GM19043 (cell line): ENCODE data around the gene MICU2.
A peak's percentile ranks its signal among the peaks of the same experiment; 100 is the strongest.

Source experiments
- ATAC-seq: cut with Tn5 transposase; IDR thresholded peaks from one replicate; pipeline ENCODE4 v1.9.1; 2021; ENCODE audit warnings: low read depth; ENCODE audit not compliant: unreplicated experiment

The MICU2 gene, protein sequence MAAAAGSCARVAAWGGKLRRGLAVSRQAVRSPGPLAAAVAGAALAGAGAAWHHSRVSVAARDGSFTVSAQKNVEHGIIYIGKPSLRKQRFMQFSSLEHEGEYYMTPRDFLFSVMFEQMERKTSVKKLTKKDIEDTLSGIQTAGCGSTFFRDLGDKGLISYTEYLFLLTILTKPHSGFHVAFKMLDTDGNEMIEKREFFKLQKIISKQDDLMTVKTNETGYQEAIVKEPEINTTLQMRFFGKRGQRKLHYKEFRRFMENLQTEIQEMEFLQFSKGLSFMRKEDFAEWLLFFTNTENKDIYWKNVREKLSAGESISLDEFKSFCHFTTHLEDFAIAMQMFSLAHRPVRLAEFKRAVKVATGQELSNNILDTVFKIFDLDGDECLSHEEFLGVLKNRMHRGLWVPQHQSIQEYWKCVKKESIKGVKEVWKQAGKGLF

DNA sequence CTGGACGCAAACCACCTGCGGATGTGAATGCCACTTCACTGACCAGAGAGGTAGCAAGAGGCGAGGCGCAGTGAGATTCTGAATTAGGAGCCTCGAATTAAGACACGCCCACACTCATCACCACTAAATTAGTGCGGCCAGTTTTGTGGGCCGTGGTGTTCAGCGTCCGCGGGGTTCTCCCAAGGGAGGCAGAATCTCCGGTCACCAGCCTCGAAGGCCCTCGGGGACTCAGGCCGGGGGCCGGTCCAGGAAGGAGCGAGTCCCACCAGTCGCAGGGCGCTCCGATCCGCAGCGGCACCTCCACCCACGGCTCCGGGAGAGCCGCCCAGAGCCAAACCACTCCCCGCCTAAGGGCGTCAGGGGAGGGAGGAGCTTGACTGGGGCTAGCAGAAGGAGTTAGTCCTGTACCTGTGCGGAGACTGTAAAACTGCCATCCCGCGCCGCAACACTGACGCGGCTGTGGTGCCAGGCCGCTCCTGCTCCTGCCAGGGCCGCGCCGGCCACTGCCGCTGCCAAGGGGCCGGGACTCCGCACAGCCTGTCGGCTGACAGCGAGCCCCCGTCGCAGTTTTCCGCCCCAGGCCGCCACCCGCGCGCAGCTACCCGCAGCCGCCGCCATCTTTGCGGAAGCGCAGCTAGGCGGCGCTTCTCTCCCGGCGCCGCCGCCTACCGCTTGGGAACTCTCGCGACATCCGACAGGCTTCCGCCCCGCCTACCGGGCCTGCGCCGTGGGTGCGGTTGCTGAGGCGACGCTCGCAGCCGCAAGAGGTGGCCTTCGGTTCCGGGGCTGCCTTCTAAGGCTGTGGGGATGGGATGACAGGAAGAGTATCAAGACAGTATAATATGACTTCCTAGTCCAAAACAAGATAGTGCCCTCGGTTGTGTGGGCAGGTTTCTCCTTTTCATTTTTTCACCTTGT is at the start of gene MICU2:
MICU2 (minus strand) TSS at position 640 of the 918 bp plus-strand sequence; CDS start at position 618, 22 bp downstream.
- peak; percentile 91 for ATAC-seq

- ATAC-seq: no peak
Observed at GRCh38 chr13:21641629-21642028, 37.7 kb upstream of the MICU2 start.

DNA sequence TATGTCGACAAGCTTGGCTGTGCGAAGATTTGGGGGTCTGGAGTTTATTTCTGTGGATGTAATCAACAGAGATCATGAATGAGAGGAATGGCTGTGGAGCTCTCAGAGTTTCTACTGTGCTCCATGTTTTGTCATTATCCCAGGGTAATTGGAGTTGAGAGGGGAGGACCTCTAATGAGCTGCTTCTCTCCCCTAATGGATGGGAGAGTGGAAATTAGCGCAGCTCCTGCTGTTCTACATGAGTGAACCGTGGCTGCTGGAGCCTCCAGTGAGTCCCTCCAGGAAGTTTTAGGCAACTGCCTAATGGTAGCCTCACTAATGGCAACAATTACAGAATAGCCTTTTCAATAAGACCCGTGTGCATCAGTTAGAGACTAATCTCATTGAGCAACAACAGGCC is 35.6 kb upstream of the MICU2 start:
- ATAC-seq: no peak

DNA sequence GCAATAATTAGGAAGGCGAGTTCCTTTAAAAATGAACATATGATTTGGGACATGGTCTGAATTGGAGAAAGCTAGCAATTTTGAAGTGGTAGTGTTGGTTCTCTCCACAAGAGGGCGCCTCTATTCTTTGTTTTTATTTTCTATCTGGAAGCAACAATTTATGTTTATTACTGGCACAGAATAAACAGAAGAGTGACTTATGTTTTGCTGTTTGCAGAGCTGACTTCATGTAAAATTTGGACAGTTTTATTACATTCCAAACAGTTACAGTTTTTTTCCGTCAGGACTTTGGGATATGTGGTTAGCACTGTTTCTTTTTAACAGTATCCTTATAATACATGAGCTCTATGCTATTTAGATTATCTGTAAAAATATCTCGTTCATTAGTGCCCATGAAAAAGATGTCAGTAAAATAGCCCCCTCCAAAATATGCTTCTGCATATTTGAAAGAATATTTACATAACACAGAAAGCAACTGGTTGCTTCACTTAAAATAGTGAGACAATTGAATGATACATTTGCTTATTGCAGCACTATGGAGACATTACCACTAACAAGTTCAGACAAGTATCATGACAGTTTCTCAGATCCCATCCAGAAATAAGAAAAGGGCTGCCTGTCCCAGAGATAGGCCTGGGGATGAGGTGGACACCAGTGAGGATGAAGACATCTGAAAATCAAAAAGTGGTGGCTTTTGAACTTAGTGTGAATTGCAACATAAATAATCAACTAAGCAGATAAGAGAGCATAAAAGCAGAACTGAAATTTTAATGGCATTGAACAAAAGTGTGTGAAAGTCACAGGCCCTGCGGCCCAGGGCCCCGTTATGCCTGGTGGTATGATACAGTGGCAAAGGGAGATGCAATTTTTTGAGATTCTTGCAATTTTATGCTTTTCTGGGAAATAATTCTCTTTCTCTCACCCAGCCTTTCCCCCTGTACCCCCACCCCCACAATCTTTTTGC is 34.6 kb upstream of the MICU2 start:
- ATAC-seq: no peak

DNA sequence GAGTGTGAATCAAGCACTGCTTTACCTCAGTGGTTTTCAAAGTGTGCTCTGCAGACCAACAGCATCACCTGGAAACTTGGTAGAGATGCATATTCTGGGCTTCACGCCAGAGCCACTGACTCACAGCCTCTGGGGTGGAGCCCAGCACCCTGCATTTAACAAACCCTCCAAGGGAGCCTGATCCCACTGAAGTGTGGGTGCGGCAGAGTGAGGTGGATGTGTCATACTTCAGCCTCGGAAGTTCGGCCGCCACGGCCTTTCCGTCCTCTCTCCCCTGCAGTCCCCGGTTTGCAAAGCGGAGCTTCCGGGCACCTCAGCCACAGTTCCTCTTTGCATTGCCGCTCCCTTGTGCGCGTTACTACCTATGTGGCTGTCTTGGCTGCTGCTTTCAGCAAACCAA is 33.3 kb upstream of the MICU2 start:
- ATAC-seq: no peak

DNA sequence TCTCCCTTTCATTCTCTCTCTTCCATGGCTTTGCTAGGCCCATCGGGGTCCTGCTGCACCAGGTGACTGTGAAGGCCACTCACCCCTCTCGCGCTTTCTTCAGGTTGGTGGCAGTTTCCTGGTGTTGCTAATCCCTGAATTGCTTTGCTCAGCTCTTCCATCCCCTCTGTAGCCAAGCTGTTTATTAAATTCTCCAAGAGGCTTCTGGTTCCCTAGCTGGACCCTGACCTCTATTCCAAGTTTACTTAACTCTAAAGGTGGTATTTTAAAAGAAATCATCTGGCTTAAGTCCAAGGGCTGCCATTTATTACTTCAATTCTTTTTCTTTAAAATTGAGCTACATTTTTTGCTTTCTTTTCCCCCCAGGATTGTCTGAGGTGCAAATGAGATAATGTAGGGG is 32.7 kb upstream of the MICU2 start:
- no peak for ATAC-seq

GRCh38 chr13:21632196-21632595 is 28.2 kb upstream of the MICU2 start:
- ATAC-seq: no peak

GRCh38 chr13:21625366-21625765 is 21.4 kb upstream of the MICU2 start:
- ATAC-seq: no peak

DNA sequence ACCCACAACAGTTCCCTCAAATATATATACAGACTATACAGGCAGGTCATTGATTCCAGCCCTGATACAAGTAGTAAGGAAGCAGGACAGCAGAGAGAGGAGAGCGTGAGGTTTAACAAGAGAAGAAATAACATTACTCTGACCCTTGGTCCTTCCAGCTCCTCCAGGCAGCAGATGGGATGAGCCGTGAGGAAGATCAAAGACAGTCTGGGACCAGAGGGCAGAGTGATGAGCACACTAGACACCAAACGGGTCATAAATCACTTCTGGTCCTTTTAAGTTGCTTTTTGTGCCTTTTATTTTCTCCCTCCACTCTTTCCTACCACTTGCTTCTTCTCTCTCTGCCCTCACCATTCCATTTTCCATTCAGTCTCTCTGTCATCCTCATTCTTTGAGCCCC is 16.9 kb upstream of the MICU2 start:
- no peak for ATAC-seq

GRCh38 chr13:21619633-21620220 is 15.8 kb upstream of the MICU2 start:
- ATAC-seq: no peak

GRCh38 chr13:21616880-21617279 is 12.9 kb upstream of the MICU2 start:
- ATAC-seq: no peak

- no peak for ATAC-seq
Observed at GRCh38 chr13:21616205-21616866, 12.4 kb upstream of the MICU2 start.

DNA sequence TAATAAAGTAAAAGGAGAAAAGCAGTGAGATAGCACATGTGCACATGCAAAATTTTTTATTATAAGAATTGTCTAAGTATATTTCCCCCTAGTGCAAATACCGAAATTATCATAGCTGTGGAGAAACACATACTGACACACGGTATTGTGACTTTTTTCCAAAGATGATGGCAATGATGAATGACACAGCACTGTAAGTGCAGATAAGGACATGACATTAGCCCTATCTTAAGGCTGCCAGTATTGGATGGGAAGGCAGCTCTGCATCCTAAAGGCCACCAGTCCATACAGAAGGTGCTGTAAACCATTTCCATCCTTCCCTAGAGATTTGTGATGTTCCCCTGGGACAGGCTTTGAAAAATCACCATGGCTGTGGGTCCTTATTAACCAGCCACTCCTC is 11.5 kb upstream of the MICU2 start:
- ATAC-seq: no peak

- no peak for ATAC-seq
Observed at GRCh38 chr13:21613791-21614190, 9.8 kb upstream of the MICU2 start.

DNA sequence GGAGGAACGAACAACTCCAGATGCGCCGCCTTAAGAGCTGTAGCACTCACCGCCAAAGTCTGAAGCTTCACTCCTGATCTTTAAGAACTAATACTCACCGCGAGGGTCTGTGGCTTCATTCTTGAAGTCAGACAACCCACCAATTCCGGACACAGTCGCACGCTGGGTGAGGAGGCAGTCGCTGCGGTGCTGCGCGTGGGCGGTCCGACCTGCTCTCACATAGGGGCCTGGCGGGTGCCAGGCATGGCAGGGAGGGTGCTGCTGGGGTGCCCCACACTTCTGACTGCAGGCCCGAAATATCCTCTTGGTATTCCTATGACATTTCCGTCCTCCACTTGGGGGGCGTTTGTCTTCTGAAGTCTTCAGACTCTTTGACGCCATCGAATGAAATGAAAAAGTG is 7.4 kb upstream of the MICU2 start:
- no peak for ATAC-seq

- no peak for ATAC-seq
Observed at GRCh38 chr13:21610687-21611086, 6.7 kb upstream of the MICU2 start.

DNA sequence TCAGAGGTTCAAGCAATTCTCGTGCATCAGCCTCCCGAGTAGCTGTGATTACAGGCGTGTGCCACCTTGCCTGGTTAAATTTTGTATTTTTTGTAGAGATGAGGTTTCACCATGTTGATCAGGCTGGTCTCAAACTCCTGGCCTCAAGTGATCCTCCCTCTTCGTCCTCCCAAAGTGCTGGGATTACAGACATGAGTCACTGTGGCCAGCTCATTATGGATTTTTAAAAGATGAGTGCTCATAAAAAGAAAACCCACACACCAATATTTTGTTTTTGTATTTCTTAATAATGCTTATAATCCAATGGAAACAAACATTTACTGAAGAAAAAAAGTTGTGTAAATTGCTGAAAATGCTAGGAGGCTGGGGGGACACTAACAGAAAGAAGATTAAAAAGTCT is 5.0 kb upstream of the MICU2 start:
- no peak for ATAC-seq

- ATAC-seq: no peak
Observed at GRCh38 chr13:21606796-21607195, 2.8 kb upstream of the MICU2 start.

- ATAC-seq: no peak
Observed at GRCh38 chr13:21606251-21606650, 2.3 kb upstream of the MICU2 start.

DNA sequence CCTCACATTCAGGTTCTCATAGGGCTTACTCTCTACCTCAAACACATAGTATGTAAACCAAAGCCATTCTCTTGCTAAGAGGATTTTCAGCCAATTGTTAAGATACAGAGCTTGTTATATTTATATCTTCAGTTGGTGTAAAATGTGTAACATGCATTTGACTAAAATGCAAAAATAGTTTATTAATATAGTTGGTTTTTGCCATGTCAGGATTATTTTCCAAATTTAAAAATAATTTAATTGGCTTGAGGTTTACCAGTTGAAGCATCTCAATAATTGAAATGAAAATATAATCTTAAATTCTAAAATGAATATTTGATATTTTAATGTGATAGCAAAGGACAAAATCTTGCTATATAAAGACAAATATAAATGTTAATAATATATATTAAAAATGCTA is 7.2 kb downstream of the MICU2 start:
- ATAC-seq: no peak
